A673 (cell line): ENCODE data around the gene SPAG9.

Experiments used
- EZH2 ChIP-seq: fragments of 200-600 bp; sonication (generic); IDR thresholded peaks from 2 replicates; pipeline ENCODE4 v1.6.1; 2017; ENCODE audit warnings: borderline replicate concordance, low read depth, mild to moderate bottlenecking, mixed read lengths, antibody characterized with exemption, low read length; ENCODE audit not compliant: poor library complexity, severe bottlenecking
- TF ChIP-seq, protein P1 (sequence below): fragments of 300-800, 200-600 bp; sonication (generic); conservative IDR thresholded peaks from 2 replicates; pipeline ENCODE4 v1.5.1; 2017; ENCODE audit warnings: low read depth, mild to moderate bottlenecking, antibody characterized with exemption, low read length, moderate library complexity, mixed read lengths

DNA sequence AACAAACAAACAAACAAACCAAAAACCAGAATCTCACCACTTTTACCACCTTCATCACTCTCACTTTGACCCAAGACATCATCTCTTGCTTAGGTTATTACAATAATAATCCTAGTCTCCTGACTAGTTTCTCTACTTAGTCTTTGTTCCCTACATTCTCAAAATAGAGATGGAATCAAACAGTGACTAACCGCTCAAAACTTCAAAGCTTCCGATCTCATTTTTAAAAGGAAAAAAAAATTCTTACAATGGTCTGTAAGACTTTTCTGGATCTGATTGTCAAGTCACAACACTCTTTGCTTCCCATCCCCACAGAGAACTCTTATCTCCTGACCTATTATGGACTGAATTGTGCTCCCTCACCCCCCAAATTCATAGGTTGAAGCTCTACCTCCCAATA, 60.9 kb downstream of the SPAG9 start:
- TF ChIP-seq, protein P1, sequence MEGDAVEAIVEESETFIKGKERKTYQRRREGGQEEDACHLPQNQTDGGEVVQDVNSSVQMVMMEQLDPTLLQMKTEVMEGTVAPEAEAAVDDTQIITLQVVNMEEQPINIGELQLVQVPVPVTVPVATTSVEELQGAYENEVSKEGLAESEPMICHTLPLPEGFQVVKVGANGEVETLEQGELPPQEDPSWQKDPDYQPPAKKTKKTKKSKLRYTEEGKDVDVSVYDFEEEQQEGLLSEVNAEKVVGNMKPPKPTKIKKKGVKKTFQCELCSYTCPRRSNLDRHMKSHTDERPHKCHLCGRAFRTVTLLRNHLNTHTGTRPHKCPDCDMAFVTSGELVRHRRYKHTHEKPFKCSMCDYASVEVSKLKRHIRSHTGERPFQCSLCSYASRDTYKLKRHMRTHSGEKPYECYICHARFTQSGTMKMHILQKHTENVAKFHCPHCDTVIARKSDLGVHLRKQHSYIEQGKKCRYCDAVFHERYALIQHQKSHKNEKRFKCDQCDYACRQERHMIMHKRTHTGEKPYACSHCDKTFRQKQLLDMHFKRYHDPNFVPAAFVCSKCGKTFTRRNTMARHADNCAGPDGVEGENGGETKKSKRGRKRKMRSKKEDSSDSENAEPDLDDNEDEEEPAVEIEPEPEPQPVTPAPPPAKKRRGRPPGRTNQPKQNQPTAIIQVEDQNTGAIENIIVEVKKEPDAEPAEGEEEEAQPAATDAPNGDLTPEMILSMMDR: no peak
- TF ChIP-seq EZH2: no peak
